SK-MEL-5 (cell line): Measurements from ENCODE around the gene GRK1. TPM values are rescaled to one million over a fixed set of nuclear protein-coding genes. Genes with fewer than 3 reads are reported as not detected.
A peak's percentile ranks its signal among the peaks of the same experiment; 100 is the strongest.
"Not testable (repeated sequence)": the region's sequence is repeated elsewhere in the genome, so short reads cannot be mapped to it uniquely, and the experiment has no call there.

ENCODE experiments used
- DNase-seq: peaks from one replicate; pipeline ENCODE4 v3.0.0-alpha.2; 2016; ENCODE audit warnings: low read depth, low spot score
- in situ Hi-C: cut with HindIII; loops from 2 replicates; pipeline ENCODE4 v1.10.0; 2016; ENCODE audit warnings: low sequenced_read_pairs, high pct_unique_total_duplicates, low pct_unique_long_range_greater_than_20kb
- total RNA-seq: library from RNA; depleted of rRNA; stranded (reverse); fragments of >200 nt; shearing (Covaris generic); gene quantifications from 2 replicates; pipeline ENCODE4 v1.2.3, GENCODE V29; 2014

GRK1 gene
- total RNA-seq, 1 experiment from 2014 or later: not detected

DNA sequence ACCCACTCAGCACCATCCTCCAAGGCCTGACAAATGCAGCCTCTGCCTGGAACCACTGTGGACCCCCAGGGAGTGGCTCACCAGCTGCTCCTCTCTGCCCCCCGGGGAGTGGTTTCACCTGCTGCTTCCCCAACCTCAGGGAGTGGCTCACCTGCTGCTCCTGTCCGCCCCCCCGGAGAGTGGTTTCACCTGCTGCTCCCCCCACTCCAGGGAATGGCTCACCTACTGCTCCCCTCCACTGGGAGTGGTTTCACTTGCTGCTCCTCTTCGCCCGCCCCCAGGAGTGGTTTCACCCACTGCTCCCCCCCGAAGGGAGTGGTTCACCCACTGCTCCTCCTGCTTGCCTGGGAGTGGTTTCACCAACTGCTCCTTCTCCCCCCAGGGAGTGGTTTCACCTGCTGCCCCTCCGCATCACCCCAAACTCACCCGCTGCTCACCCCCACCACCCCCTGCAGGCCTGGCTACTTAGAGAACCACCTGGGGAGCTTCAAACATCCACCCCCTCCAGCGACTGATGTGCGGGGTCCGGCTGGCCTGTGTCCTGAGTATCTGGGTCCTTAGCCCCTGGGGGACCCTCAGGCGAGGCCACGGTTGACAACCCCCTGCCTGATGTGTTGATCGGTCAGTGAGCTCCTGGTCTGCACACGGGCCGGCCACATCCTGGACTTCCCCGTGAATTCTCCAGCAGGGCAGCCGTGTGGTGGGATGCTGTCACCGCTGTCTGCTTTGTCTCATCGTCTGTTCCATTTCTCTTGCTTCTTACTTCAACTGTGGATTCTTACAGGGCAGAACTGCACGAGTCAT, 77.4 kb downstream of the GRK1 start:
- in situ Hi-C loops: no loop called here
- DNase-seq: no peak

DNA sequence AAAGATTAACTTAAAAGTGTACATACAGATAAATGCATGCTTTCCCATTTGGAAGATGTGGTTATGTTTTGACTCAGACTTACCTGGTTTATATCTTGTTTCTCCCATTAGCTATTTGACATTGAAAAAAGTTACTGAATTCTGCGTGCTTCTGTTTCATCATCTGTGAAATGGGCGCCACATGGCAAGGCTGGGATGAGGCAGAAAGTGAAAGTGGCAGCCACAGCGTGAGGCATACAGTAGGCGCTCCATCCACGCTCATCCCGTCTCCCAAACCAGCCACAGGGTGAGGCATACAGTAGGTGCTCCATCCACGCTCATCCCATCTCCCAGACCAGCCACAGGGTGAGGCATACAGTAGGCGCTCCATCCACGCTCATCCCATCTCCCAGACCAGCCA, 78.0 kb downstream of the GRK1 start:
- DNase-seq: no peak
- in situ Hi-C loops: no loop called here

- DNase-seq, in situ Hi-C loops: not testable (repeated sequence)
Measured at GRCh38 chr13:113745500-113746142, 78.6 kb downstream of the GRK1 start.

DNA sequence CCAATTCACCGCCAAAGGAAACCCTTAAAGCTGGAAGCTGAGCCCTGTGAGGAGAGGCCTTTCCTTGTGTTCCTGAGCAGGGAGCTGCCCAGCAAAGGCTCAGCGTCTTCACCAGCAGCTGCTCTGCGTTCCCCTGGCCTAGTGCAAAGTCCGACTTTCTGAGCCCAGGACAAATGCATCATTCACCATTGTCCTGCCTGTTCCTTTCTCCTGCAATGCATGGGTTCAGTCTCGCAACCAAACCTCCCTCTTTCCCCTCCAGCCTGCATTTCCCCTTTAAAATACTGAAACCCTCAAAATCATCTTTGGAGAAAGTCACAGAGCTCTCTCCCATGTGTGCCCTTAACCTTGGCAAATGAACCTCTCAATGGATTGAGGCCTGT, 79.1 kb downstream of the GRK1 start:
- in situ Hi-C loops: no loop called here
- DNase-seq: peak; percentile 12

GRCh38 chr13:113746671-113747070, 79.7 kb downstream of the GRK1 start:
- in situ Hi-C loops: no loop called here
- no peak for DNase-seq

DNA sequence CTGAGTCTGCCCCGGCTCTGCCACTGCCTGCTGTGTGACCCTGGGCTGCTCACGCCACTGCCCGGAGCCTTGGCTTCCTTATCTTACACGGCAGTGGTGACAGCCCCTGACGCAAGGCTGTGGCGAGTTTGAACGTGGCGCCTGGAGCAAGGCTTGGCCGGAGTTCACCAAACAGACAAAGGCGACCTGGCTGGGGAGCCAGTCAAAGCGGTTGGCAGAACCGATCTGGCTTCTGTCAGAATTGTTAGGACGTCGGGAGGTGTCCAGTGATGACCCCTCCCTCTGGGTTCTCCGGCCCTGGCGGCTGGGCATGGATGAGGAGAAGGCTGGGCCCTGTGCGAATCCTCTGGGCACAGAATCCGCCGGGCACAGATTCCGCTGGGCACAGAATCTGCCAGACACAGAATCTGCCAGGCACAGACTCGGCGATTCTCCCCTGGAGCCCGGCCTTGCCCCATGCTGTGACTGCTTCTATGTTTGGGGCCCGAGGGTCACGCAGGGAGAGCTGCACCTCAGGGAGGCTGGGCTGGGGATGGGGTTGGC, 80.3 kb downstream of the GRK1 start:
- no peak for DNase-seq
- in situ Hi-C loops: no loop called here

- no peak for DNase-seq
- in situ Hi-C loops: no loop called here
Measured at GRCh38 chr13:113748101-113748861, 81.3 kb downstream of the GRK1 start.

DNA sequence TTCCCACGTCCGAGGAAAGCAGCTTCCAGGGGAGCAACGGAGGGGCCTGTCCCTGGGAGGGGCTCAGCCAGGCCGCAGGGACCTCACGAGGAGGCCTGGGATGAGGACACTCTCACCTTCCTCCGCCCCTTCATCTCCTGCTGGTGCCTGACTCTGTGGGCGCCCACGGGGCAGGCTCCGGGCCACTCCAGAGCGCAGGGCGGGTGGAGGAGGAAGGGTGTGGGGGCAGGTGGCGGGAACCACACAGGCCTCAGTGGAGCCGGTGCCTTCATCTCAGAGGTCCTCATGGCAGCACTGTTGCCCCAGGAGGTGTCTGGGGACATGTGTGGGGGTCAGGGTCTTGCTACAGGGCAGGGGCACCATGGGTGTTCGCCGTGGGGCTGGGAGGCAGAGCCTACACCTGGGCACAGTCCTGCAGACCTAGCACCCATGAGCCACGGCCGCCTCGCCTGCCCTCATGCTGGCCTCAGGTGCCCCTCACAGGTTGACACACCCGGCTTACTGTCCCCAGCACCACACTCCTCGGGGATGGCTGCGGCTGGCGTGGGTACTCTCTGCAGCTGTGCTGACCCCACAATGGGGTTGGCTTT, 81.9 kb downstream of the GRK1 start:
- no peak for DNase-seq
- in situ Hi-C loops: no loop called here

- in situ Hi-C loops: no loop called here
Measured at GRCh38 chr13:113749507-113749906, 82.5 kb downstream of the GRK1 start.

GRCh38 chr13:113749967-113750366, 82.9 kb downstream of the GRK1 start:
- no peak for DNase-seq
- in situ Hi-C loops: no loop called here

More at GRCh38 chr13:113749507-113749906, 82.5 kb downstream of the GRK1 start:
- no peak for DNase-seq

DNA sequence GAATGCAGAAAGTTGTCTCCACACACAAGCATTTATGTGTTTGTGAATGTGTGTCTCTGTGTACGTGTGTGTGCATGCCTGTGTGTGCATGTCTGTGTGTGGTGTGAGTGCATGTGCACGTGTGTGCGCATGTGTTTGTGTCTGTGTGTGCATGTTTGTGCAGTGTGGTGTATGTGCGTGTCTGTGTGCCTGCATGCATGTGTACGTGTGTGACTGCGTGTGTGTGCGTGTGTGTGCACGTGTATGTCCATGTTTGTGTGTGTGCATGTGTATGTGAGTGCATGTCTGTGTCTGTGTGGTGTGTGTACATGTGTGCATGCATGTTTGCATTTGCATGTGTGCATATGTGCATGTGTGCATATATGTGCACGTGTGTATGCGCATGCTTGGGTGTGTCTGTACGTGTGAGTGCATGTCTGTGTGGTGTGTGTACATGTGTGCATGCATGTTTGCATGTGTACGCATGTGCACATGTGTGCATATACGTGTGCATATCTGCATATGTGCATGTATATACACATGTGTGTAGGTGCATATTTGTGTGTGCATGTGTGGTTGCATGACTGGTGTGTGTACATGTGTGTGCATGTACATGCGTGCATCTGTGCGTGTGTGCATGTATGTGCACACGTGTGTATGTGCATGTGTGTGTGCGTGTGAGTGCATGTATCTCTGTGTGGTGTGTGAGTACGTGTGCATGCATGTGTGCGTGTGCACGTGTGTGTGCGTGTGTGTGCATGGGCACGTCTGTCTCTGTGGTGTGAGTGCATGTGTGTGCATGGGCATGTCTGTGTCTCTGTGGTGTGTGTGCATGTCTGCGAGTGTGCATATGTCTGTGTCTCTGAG, 83.8 kb downstream of the GRK1 start:
- in situ Hi-C loops: no loop called here
- DNase-seq: no peak

DNA sequence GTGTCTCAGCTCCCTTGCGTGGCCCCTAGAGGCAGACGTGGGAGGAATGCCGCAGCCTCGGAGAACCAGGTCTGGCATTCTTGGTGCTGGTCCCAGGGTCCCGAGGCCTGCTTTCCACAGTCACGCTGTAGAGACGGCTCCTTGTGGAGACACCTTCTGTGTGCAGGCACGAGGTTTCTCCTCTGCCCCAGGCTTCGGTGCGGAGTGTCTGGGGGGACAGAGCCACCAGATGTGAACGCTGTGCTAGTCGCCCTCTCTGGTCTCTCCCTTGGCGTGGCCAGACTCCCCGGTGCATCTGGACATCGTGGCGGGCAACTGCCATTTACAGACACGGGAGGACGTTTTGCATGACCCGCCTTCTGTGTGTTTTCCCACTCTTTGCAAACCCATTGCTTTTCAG, 84.5 kb downstream of the GRK1 start:
- in situ Hi-C loops: no loop called here

DNA sequence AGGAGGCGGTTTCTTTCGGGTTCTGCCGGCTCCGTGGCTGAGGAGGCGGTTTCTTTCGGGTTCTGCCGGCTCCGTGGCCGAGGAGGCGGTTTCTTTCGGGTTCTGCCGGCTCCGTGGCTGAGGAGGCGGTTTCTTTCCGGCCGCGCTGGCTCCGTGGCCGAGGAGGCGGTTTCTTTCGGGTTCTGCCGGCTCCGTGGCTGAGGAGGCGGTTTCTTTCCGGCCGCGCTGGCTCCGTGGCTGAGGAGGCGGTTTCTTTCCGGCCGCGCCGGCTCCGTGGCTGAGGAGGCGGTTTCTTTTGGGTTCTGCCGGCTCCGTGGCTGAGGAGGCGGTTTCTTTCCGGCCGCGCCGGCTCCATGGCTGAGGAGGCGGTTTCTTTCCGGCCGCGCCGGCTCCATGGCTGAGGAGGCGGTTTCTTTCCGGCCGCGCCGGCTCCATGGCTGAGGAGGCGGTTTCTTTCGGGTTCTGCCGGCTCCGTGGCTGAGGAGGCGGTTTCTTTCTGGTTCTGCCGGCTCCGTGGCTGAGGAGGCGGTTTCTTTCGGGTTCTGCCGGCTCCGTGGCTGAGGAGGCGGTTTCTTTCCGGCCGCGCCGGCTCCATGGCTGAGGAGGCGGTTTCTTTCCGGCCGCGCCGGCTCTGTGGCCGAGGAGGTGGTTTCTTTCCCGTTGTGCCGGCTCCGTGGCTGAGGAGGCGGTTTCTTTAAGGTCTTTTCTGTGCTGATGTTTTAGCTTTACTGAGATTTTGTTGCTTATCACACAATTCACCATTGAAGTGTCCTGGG, 85.4 kb downstream of the GRK1 start:
- in situ Hi-C loops, DNase-seq: not testable (repeated sequence)

More for the DNA sequence above, 84.5 kb downstream of the GRK1 start:
- DNase-seq: no peak

DNA sequence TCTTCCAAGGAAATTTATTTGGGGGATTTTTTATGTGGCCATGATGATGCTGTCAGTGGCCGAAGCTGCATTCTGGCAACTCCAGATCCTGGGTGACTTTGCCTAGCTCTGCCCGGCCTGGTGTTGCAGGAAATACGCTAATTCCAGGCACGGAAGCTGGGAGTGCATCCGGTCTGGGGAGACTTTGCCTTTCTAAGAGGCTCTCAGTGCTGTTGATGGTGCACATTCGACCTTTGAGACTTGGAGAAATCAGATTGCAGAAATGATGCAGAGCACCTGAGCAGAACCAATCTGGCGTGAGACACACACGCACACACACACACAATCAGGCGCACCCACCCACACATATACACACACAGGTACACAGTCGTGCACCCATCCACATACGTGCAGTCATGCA, 86.2 kb downstream of the GRK1 start:
- in situ Hi-C loops: no loop called here
- no peak for DNase-seq

DNA sequence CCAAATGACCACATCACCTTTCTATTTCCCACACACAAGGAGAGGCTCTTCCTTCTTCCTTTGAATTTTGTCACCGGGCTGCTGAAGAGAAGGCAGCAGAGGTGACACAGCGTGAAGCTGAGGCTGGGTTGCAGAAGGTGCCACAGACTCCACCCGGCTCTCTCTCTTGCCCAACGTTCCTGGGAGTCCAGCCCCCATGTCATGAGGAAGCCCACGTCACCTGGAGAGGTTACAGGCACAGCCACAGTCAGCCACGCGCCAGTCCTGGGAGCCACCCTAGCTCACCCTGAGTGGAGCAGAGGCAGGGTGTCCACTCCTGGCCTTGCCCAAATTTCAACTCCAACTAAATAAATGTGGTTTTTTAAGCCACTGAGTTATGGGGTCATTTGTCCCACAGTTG, 87.2 kb downstream of the GRK1 start:
- in situ Hi-C loops: no loop called here
- no peak for DNase-seq

DNA sequence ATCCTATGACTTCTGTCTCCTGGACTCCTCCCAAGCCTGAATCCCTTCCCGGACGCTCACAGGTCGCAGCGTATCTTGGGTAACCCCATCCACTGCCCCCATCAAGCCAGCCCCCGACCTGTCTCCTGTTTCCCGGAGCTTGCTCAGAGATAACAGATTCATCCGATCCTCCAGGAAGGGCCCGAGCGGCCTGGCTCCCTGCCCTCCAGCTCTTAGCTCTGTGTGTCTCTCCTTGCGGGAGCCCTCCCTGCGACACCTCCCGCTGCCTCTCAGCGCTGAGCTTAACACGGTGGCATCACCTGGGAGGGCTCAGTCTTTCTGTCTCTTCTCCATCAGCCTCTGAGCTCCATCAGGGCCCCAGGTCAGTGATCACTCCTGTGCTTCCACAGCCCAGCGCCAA, 87.7 kb downstream of the GRK1 start:
- in situ Hi-C loops: no loop called here

More for the DNA sequence above, 87.7 kb downstream of the GRK1 start:
- no peak for DNase-seq
